Parathyroid adenoma (tissue), 2 donors: Measurements from ENCODE around the gene KCNIP2.

Source experiments
- H2AFZ ChIP-seq: fragments of 300-600 bp; sonication (generic); one replicate; pipeline ENCODE4 v1.7.0; 2017; ENCODE audit warnings: antibody characterized with exemption, mild to moderate bottlenecking
- H3K27ac ChIP-seq: fragments of 300-600 bp; sonication (generic); one replicate; pipeline ENCODE4 v1.7.0; 2017
- H3K27me3 ChIP-seq: fragments of 300-600 bp; sonication (generic); one replicate; pipeline ENCODE4 v1.7.0; 2017; ENCODE audit warnings: low read length; ENCODE audit not compliant: control insufficient read depth, insufficient read depth
- H3K36me3 ChIP-seq: fragments of 300-600 bp; sonication (generic); one replicate; pipeline ENCODE4 v1.7.0; 2017; ENCODE audit warnings: low read length; ENCODE audit not compliant: control insufficient read depth, insufficient read depth
- H3K4me1 ChIP-seq: fragments of 300-600 bp; sonication (generic); one replicate; pipeline ENCODE4 v1.7.0; 2017; ENCODE audit warnings: control low read depth
- H3K4me2 ChIP-seq: fragments of 300-600 bp; sonication (generic); one replicate; pipeline ENCODE4 v1.7.0; 2017; ENCODE audit warnings: low read length
- H3K4me3 ChIP-seq: fragments of 300-600 bp; sonication (generic); one replicate; pipeline ENCODE4 v1.7.0; 2017; ENCODE audit warnings: low read depth, low read length
- H3K79me2 ChIP-seq: fragments of 300-600 bp; sonication (generic); one replicate; pipeline ENCODE4 v1.7.0; 2017; ENCODE audit warnings: control low read depth
- H3K9ac ChIP-seq: fragments of 300-600 bp; sonication (generic); one replicate; pipeline ENCODE4 v1.7.0; 2017; ENCODE audit warnings: mild to moderate bottlenecking
- H3K9me3 ChIP-seq: fragments of 300-600 bp; sonication (generic); one replicate; pipeline ENCODE4 v1.7.0; 2017; ENCODE audit warnings: low read length; ENCODE audit not compliant: control insufficient read depth
- CTCF ChIP-seq: fragments of 300-600 bp; sonication (generic); IDR thresholded peaks from one replicate; pipeline ENCODE4 v1.7.0; 2017; ENCODE audit warnings: antibody characterized with exemption, mild to moderate bottlenecking
- donor health status: primary hyperparathyroidism.

The KCNIP2 gene

GRCh38 chr10:101780187-101780817 is 63.3 kb downstream of the KCNIP2 start:
- Histone ChIP-seq H3K4me1 (peaks cover 42% of the 10 kb centered on the region), H3K9ac (no peak overlapping the region), H3K79me2 (no peaks in the 10 kb centered on the region), H3K27ac (no peak overlapping the region), H3K4me3 (peak overlapping the region; percentile 48), H3K4me2 (peak overlapping the region; percentile 61), H3K9me3 (no peaks in the 10 kb centered on the region), H3K36me3 (no peaks in the 10 kb centered on the region), H3K27me3 (no peaks in the 10 kb centered on the region), H2AFZ (peak overlapping the region; percentile 1)
- peak; percentile 17 for TF ChIP-seq CTCF

DNA sequence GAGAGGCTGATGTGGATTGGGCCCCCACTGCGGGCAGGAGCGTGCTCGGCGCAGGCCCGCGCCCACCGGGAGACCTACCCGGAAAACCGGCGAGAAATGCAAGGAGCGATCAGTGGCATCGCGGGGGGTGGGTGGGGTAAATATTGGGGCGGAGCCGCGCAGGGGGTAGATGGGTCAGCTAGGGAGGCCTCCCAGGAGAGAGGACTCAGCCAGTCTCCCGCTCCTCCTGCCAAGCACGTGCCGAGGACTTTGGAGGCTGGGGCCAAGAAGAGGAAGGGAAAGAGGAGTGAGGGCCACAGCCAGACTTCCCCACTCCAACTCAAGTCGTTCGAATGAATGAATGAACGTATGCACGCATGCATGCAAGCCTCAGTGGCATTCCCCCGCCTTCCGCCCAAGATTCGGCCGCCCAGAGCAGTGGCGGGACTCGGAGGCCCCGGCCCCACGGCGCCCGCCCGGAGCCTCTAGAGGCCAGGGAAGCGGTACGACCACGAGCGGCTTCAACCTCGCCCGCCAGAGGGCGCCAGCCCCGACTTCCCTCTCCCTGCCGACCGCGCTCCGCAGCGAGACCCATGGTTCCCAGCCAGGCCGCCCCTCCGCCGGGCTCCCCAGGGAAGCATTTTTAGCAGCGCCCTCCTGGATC is 63.9 kb downstream of the KCNIP2 start:
- Histone ChIP-seq H3K27ac (no peak overlapping the region), H3K9ac (no peak overlapping the region), H2AFZ (peak overlapping the region; percentile 23), H3K79me2 (no peaks in the 10 kb centered on the region), H3K36me3 (no peaks in the 10 kb centered on the region), H3K27me3 (peaks cover 3% of the 10 kb centered on the region), H3K4me2 (peak overlapping the region; percentile 61), H3K4me3 (peak overlapping the region; percentile 48), H3K4me1 (peaks cover 37% of the 10 kb centered on the region), H3K9me3 (no peaks in the 10 kb centered on the region)
- peak; percentile 82 for TF ChIP-seq CTCF

DNA sequence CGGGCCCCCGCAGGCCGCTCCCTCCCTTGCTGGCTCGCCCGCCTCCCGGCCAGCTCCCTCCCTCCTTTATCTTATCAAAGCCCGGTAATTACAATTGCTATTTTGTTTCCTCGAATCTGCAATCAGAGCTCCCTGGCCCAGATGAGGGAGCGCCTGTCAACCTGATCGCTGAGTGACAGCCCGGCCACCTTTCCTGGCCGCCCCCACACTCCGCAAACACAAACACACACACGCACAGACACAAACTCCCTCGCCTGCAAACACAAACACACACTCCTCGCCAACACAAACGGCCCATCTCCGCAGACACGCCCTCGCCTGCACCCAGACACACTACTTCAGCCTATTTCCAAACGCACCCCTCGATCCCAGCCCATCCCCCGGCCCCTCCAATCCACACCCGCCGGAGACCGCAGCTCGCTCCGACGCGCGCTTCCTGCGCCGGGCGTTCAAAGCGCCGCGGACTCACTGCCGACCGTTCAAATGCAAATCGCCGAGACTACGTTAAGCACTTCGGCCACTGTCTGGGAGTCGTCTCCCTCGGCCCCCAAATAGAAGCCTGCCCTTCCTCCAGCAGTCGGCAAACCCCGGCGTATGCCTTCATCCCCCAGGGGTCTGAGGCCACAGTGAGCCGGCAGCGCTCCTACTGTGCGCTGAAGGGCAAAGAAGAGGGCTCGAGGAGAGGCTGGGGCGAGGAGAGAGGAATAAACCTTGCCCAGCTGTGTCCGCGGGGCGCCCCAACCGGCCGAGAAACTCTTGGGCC is 64.6 kb downstream of the KCNIP2 start:
- TF ChIP-seq CTCF = no peak
- Histone ChIP-seq H3K27ac (no peak overlapping the region), H3K4me1 (peaks cover 32% of the 10 kb centered on the region), H3K9me3 (no peaks in the 10 kb centered on the region), H2AFZ (peak overlapping the region; percentile 23), H3K4me3 (peak overlapping the region; percentile 48), H3K9ac (no peak overlapping the region), H3K27me3 (peaks cover 3% of the 10 kb centered on the region), H3K79me2 (no peaks in the 10 kb centered on the region), H3K36me3 (no peaks in the 10 kb centered on the region), H3K4me2 (peak overlapping the region; percentile 61)

DNA sequence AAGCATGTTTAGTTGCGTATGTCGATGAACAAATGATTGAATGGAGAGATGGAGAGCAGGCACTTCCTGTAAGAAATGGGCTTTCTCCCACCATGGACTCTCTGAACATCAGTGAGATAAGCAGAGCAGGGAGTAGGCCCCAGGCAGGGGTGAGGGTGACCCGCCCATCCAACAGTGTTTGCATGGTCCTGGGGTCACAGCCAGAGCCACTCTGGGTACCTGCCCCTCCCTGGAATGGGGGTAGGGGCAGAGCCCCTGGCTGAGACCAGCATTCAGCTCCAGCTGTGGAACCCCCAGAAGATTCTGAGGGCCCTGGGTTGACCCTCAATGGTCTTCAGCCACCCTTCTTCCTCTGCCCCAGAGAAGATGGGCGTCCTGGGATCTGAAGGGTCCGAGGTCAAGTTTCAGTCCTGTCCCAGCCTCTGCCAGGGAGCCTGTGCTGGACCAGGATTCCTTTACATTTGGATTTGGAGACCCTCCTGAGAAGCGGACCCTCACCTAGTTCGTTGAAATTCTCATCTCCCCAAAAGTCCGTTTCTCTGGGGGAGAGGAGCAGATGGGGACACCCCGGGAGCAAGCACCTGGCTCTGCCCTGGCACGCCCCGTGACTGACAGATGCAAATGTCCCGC is 65.3 kb downstream of the KCNIP2 start:
- TF ChIP-seq CTCF = no peak
- Histone ChIP-seq H3K4me3 (no peak overlapping the region), H3K36me3 (no peaks in the 10 kb centered on the region), H3K9ac (no peak overlapping the region), H2AFZ (no peak overlapping the region), H3K79me2 (no peaks in the 10 kb centered on the region), H3K9me3 (no peaks in the 10 kb centered on the region), H3K27me3 (peaks cover 3% of the 10 kb centered on the region), H3K4me2 (peak overlapping the region; percentile 61), H3K27ac (no peak overlapping the region), H3K4me1 (peaks cover 26% of the 10 kb centered on the region)
